T47D (cell line): Measurements from ENCODE around the gene GRID2.

ENCODE experiments used
- DNase-seq, 2 experiments: peaks; one replicate each; pipeline versions ENCODE4 v3.0.0 to v3.0.0-alpha.2; 2011 to 2012; ENCODE audit warnings: low read depth in 1 of 2, low spot score in 1 of 2
- JUND ChIP-seq: IDR thresholded peaks from 2 replicates; pipeline ENCODE4 v1.6.1; 2012; ENCODE audit warnings: low read depth
- in situ Hi-C: cut with HindIII; loops from 2 replicates; pipeline ENCODE4 v1.10.0; 2016; ENCODE audit warnings: low sequenced_read_pairs, low pct_unique_long_range_greater_than_20kb

The GRID2 gene

DNA sequence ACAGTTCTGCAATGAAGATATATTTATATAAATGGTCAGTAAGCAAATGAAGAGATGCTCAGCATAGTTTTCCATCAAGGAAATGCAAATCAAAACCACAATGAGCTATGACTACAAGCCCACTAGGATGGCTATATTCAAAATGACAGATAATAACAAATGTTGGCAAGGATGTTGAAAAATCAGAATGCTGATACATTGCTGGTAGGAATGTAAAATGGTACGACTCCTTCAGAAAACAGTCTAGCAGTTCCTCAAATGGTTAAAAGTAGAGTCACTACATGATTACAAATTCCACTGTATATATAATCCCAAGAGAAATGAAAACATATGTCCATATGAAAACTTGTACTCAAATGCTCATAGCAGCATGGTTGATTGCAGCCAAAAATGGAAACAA is 1099.8 kb downstream of the GRID2 start:
- no peak for DNase-seq
- in situ Hi-C loops, result no loop called here
- no peak for TF ChIP-seq JUND

DNA sequence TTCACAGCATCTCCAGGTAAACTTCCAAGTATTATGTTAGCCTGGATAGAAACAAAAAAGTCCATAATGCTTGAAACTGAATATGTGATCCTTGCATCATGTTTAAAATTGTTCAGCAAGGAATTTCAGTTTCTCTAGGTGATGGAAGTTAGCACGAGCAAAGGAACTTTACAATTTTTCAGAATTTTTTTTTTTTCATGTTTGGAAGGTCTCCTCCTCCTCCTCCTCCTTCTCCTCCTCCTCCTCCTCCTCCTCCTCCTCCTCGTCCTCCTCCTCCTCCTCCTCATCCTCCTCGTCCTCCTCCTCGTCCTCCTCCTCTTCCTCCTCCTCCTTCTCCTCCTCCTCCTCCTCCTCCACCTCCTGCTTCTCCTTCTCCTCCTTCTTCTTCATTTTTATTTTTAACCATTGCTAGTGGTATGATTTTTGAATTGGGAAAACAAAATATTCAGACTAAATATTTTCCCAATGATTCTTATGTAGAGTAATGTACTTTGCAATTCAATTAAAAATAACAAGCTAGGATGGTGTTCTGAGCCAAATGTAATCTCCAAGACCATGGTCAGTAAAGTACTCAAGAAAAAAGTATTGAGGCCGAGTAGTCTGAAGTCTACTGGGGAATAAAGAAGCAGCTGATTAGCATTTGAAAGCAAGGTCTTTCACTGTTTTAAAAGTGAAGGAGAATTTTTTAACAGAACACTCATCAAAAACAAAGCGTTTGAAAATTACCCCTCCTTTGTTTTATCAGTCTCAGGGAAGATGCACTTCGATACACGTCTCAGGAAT is 1103.9 kb downstream of the GRID2 start:
- no peak for DNase-seq
- TF ChIP-seq JUND, result no peak
- in situ Hi-C loops, result no loop called here

DNA sequence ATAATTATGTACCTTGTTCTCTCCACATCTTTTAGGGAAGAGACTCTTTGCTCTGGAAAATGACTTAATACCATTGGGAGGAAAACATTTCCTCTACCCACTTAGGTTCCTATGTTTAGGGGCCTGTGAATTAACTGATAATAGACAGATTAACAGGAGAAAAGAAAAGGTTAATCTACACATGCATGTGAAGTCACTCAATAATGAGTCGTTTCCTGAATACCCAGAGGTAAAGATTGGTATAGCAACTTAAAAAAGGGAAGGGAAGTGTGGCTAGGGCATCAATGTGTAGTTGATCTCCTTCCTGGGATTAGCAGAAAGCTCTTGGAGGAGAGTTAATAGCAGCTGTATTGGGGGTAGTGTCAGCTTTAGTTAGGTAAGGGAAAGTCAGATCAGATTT is 1105.3 kb downstream of the GRID2 start:
- DNase-seq, result no peak
- no peak for TF ChIP-seq JUND
- in situ Hi-C loops, result no loop called here

DNA sequence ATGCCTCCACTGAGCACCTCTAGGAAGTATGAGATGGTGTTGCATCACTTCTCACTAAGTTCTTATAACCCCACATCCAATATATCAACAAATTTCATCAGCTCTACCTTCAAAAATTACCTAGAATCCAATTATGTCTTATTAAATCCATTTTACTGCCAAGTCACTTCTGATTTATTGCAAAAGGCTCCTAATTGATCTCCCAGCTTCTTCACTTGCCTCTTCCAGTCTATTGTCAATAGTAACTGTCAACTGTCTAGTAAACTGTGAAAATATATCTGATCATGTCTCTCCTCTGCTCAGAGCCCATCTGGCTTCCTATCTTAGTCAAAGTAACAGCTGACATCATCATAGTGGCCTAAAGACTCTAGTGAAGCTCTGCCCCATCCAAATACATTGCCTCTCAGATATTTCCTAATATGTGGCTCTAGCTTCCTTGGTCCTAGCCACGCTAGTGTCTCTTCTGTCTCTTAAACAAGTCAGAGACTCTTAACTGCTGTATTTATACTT is 1110.3 kb downstream of the GRID2 start:
- in situ Hi-C loops, result no loop called here
- TF ChIP-seq JUND, result no peak
- no peak for DNase-seq

DNA sequence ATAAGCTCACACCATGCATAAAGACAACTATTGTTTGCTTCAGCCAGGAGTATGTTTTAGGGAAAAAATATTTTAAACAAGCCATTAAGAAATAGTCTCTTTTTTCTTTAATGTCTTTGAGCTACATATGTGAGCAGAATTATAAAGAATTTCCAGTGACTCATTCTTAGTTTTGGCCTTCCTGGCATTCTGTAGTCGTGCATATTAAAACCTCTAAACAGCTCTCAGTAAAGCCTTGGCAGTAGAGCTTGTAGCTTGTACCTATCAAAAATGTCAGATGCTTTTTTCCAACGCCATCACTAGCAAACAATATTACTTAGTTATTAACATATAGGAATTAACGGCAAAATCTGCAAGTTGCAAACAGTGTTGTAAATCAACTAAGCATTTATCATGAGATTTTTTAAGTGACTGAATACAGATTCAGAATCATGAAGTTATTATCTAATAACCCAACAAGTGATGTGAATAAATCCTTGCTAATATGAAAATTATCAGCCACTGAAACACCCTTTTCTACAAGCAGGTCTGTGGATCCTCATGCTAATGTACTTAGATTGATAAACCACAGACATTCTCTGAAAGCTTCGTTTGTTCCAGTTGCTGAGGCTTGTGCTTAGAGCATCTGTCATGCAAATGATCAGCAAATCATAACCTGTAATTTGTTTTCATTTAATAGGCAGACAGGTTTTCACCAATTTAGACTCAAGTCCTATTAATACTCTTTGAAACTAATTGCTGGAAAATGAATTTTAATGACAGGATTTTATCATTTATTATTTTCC is 1112.8 kb downstream of the GRID2 start:
- in situ Hi-C loops, result no loop called here
- DNase-seq, result no peak
- TF ChIP-seq JUND, result no peak

DNA sequence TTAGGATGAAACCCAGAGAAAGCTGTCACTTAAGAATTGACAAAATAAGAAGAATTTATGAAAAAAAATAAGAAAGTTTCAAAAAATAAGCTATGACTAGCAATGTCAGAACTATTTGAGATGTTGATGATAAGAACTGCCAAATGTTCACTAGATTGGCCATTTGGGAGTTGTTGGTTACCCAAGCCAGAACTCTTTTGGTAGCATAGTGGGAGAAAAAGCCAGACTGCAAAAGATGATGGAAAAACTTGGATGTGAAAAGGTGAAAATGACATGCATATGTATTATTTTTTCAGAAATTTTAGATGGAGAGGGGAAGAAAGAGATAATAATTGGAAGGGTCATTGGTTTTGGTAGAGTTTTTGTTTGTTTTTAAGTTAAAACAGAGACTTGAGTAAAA is 1127.6 kb downstream of the GRID2 start:
- in situ Hi-C loops, result no loop called here
- TF ChIP-seq JUND, result no peak
- no peak for DNase-seq

DNA sequence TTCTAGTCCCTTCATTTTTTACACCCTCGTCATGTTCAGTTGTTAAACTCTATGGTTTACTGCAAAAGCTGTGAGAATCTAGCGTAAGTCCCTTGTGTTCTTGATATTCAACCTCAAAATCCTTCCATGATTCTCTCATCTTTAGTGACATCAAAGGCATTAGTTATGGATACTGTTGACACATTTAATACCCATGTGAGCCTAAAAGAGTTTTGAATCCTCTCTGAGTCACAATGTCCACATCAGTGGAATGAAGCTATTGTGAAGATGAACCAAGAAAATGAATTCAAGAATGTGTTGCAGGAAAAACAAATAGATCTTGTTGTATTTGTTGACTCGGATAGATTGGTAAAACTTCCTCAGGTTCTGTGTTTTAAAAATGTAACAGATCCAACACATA is 1130.1 kb downstream of the GRID2 start:
- no peak for DNase-seq
- in situ Hi-C loops, result no loop called here
- TF ChIP-seq JUND, result no peak

DNA sequence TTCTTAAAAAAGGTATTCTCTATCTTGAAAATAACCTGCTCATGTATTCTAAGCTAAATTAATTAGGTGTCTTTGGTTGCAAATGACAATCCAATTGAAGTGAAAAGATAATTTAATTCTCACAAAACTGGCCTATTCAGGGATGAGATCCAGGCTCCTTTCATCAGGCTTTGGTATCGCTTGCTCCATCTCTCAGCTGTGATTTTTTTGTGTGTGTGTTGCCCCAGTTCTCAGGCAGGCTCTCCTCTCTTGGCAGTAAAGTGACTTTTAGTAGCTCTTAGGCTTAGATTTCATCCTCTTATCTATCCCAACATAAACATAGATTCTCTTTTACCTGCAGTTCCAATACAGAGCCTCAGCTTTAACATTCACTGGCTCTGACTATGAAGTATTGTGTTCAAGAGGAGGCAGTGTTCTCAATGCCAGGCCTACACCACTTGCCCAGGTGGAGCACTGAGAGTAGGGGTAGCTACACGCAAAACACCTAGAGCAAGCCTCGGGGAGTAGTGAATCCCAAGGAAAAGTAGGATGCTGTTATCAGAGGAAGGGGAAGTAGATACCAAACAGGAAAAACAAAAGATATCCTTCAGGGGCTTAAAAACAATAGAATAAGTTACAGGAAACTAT is 1132.3 kb downstream of the GRID2 start:
- no peak for TF ChIP-seq JUND
- DNase-seq, result no peak

DNA sequence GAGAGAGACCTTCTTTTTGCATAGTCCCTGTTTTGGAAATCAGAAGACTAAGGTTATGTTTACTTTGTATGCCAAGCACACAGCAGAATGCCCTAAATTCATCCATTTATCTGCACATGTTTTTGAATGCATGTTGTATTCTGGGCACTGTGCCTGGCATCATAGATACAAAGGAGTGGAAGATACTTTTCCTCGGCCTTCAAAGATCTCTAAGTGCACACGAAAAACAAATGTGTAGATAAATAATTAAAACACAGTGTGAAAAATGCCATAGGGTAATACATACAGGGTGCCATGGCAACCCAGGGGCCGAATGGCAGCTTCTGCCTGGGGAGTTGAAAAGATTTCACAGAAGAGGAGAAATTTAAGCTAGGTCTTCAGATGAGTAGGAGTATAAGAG is 1134.2 kb downstream of the GRID2 start:
- TF ChIP-seq JUND, result no peak
- DNase-seq, result no peak
- in situ Hi-C loops, result no loop called here

More for the DNA sequence above, 1132.3 kb downstream of the GRID2 start:
- in situ Hi-C loops, result no loop called here

DNA sequence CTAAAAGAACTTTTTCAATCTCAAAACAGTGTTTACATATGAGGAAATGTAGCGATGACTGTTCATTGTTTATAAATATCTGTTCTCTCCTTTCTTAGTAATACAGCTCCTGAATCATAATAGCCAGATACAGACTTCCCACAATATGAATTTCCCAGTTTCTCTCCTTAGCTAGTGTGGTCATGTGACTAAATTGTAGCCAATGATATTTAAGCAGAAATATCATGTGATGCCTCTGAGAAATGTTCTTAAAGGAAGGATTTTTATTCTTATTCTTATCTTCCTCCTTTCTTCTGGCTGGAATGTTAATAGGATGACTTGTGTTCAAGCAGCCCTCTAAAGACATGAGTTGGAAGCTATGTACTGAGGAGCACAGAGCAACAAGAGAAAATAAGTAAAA is 1141.1 kb downstream of the GRID2 start:
- DNase-seq, result no peak
- no peak for TF ChIP-seq JUND
- in situ Hi-C loops, result no loop called here

DNA sequence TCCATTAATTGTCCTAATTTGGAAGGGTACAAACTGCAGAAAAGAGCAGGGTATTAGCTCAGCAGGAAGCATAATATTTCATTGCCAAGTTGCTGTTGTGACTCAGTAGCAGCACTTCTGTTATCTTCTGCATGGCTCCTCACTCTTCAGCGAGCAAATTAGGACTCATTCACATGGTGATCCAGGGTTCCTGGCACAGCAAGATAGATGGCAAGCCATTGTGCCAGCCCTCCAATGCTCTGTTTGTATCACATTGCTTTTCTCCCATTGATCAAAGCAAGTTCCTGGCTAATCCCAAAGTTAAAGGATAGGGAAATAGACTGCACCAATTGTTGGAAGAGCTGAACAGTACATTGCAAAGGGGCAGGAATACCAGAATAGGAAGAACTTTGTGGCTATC is 1142.3 kb downstream of the GRID2 start:
- no peak for DNase-seq
- in situ Hi-C loops, result no loop called here
- no peak for TF ChIP-seq JUND

DNA sequence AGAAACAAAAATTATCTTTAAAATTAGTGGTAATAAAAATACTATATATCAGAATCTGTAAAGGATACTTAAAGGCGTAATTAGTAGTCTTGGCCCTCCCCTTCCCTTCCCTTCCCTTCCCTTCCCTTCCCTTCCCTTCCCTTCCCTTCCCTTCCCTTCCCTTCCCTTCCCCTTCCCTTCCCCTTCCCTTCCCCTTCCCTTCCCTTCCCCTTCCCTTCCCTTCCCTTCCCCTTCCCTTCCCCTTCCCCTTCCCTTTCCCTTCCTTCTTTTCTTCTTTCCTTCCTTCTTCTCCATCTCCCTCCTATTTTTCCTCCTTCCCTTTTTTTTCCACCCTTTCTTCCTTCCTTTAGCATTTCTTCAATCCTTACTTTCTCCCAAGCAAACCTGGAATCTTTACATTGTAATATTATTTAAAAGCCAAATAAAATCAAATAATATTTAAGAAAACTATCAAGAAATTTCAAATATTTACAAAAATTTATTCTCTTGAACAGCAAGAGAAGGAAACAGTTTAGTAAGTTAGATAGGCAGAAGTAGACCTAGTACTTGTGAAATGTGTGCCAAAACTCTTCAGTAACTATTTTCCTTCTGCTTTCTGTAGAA is 1145.0 kb downstream of the GRID2 start:
- no peak for DNase-seq
- in situ Hi-C loops, result no loop called here
- TF ChIP-seq JUND, result no peak
